Fibroblast of peridontal ligament (primary cell): Measurements from ENCODE around the gene RIT1.

ENCODE experiments used
- DNase-seq: peaks from one replicate; pipeline ENCODE4 v3.0.0-alpha.2; 2010; ENCODE audit errors: extremely low read depth

The RIT1 gene

GRCh38 chr1:155911156-155912055 is at the start of gene RIT1:
Gene RIT1, minus strand, starts transcription at chr1:155911349. Its CDS starts 588 bp downstream, at chr1:155910761.
- DNase-seq: peak; percentile 82

GRCh38 chr1:155960081-155960745 is 49.1 kb upstream of the RIT1 start:
- DNase-seq: no peak

GRCh38 chr1:155957411-155957915 is 46.3 kb upstream of the RIT1 start:
- DNase-seq: no peak

- DNase-seq: no peak
Measured at GRCh38 chr1:155954645-155955044, 43.5 kb upstream of the RIT1 start.

GRCh38 chr1:155952505-155952890 is 41.3 kb upstream of the RIT1 start:
- DNase-seq: no peak

GRCh38 chr1:155951753-155952504 is 40.8 kb upstream of the RIT1 start:
- no peak for DNase-seq

GRCh38 chr1:155950829-155951228 is 39.7 kb upstream of the RIT1 start:
- DNase-seq: no peak

GRCh38 chr1:155947741-155948140 is 36.6 kb upstream of the RIT1 start:
- no peak for DNase-seq

- no peak for DNase-seq
Measured at GRCh38 chr1:155947292-155947691, 36.1 kb upstream of the RIT1 start.

GRCh38 chr1:155946633-155947219 is 35.6 kb upstream of the RIT1 start:
- no peak for DNase-seq

- DNase-seq: peak; percentile 10
Measured at GRCh38 chr1:155944444-155944799, 33.3 kb upstream of the RIT1 start.

GRCh38 chr1:155942578-155943141 is 31.5 kb upstream of the RIT1 start:
- DNase-seq: peak; percentile 19

GRCh38 chr1:155941845-155942531 is 30.8 kb upstream of the RIT1 start:
- no peak for DNase-seq

GRCh38 chr1:155940993-155941844 is 30.1 kb upstream of the RIT1 start, which contains the start of gene RXFP4:
Gene RXFP4, plus strand, starts transcription at chr1:155941638. Its CDS starts 72 bp downstream, at chr1:155941710.
- peak; percentile 17 for DNase-seq

GRCh38 chr1:155940482-155940992 is 29.4 kb upstream of the RIT1 start:
- peak; percentile 64 for DNase-seq

- DNase-seq: peak; percentile 79
Measured at GRCh38 chr1:155938220-155938627, 27.1 kb upstream of the RIT1 start.

- peak; percentile 27 for DNase-seq
Measured at GRCh38 chr1:155934936-155935590, 23.9 kb upstream of the RIT1 start.

GRCh38 chr1:155934097-155934935 is 23.2 kb upstream of the RIT1 start, which contains the start of gene KHDC4:
Gene KHDC4, minus strand, starts transcription at chr1:155934413. Its CDS starts 40 bp downstream, at chr1:155934373.
- peak; percentile 99 for DNase-seq
